Liver (tissue), 9 donors: ENCODE data around the gene HSPG2. TPM values are rescaled to one million over a fixed set of nuclear protein-coding genes. Genes with fewer than 3 reads are reported as not detected.

ENCODE experiments used
- DNase-seq: peaks from one replicate; pipeline ENCODE4 v3.0.0-alpha.2; 2017; ENCODE audit warnings: low spot score
- H3K27ac ChIP-seq, 2 donors: one replicate each; pipeline ENCODE4 v1.7.0; 2013; ENCODE audit warnings: inconsistent platforms in 2 of 2, low read length in 2 of 2, control low read depth in 1 of 2, low read depth in 1 of 2, mild to moderate bottlenecking in 1 of 2
- H3K27me3 ChIP-seq, 4 donors: one replicate each; pipeline versions ENCODE4 v1.6.1 to v1.7.0; 2013; ENCODE audit warnings: low read length in 3 of 4, inconsistent platforms in 1 of 4, mild to moderate bottlenecking in 1 of 4, moderate library complexity in 1 of 4; ENCODE audit not compliant: control insufficient read depth in 4 of 4, insufficient read depth in 4 of 4
- H3K36me3 ChIP-seq, 4 donors: one replicate each; pipeline versions ENCODE4 v1.6.1 to v1.7.0; 2013; ENCODE audit warnings: low read length in 3 of 4, mild to moderate bottlenecking in 3 of 4, low read depth in 1 of 4, moderate library complexity in 1 of 4; ENCODE audit not compliant: control insufficient read depth in 4 of 4, insufficient read depth in 3 of 4
- H3K4me1 ChIP-seq, 4 donors: one replicate each; pipeline versions ENCODE4 v1.6.1 to v1.7.0; 2013; ENCODE audit warnings: low read length in 3 of 4, mild to moderate bottlenecking in 3 of 4, moderate library complexity in 1 of 4; ENCODE audit not compliant: control insufficient read depth in 4 of 4, insufficient read depth in 4 of 4
- H3K4me3 ChIP-seq, 3 donors: one replicate each; pipeline versions ENCODE4 v1.6.1 to v1.7.0; 2013; ENCODE audit warnings: low read length in 3 of 3, control low read depth in 1 of 3, low read depth in 1 of 3, mild to moderate bottlenecking in 1 of 3
- H3K9ac ChIP-seq, 2 donors: one replicate each; pipeline ENCODE4 v1.7.0; 2013; ENCODE audit warnings: low read length in 2 of 2, mild to moderate bottlenecking in 2 of 2, moderate library complexity in 2 of 2, control low read depth in 1 of 2, low read depth in 1 of 2
- H3K9me3 ChIP-seq, 4 donors: one replicate each; pipeline versions ENCODE4 v1.6.1 to v1.7.0; 2013; ENCODE audit warnings: low read length in 3 of 4; ENCODE audit not compliant: control insufficient read depth in 4 of 4
- EGR1 ChIP-seq, 2 donors: IDR thresholded peaks; 2 replicates each; pipeline ENCODE4 v1.6.1; 2016 to 2018; ENCODE audit warnings: antibody characterized with exemption in 2 of 2, low read depth in 2 of 2
- FOXA1 ChIP-seq: IDR thresholded peaks from 2 replicates; pipeline ENCODE4 v1.6.1; 2016; ENCODE audit warnings: antibody characterized with exemption
- FOXA2 ChIP-seq: IDR thresholded peaks from 2 replicates; pipeline ENCODE4 v1.6.1; 2016; ENCODE audit warnings: antibody characterized with exemption
- GABPA ChIP-seq, 2 donors: IDR thresholded peaks in 1 of 2; conservative IDR thresholded peaks in 1 of 2; 2 replicates each; pipeline ENCODE4 v1.6.1; 2016; ENCODE audit warnings: antibody characterized with exemption in 2 of 2, mild to moderate bottlenecking in 1 of 2, moderate library complexity in 1 of 2
- HNF4A ChIP-seq, 2 donors: conservative IDR thresholded peaks; 2 replicates each; pipeline ENCODE4 v1.6.1; 2016; ENCODE audit warnings: antibody characterized with exemption in 2 of 2, mild to moderate bottlenecking in 2 of 2
- HNF4G ChIP-seq: IDR thresholded peaks from 2 replicates; pipeline ENCODE4 v1.6.1; 2016; ENCODE audit warnings: antibody characterized with exemption
- JUND ChIP-seq, 2 donors: IDR thresholded peaks; 2 replicates each; pipeline ENCODE4 v1.6.1; 2016; ENCODE audit warnings: antibody characterized with exemption in 2 of 2
- MAX ChIP-seq: IDR thresholded peaks from 2 replicates; pipeline ENCODE4 v1.6.1; 2016; ENCODE audit warnings: antibody characterized with exemption
- NR2F2 ChIP-seq: IDR thresholded peaks from 2 replicates; pipeline ENCODE4 v1.6.1; 2016; ENCODE audit warnings: antibody characterized with exemption
- RAD21 ChIP-seq, 2 donors: IDR thresholded peaks; 2 replicates each; pipeline ENCODE4 v1.6.1; 2016; ENCODE audit warnings: antibody characterized with exemption in 2 of 2, mild to moderate bottlenecking in 2 of 2
- REST ChIP-seq: IDR thresholded peaks from 2 replicates; pipeline ENCODE4 v1.6.1; 2016; ENCODE audit warnings: antibody characterized with exemption, mild to moderate bottlenecking
- RXRA ChIP-seq, 2 donors: IDR thresholded peaks; 2 replicates each; pipeline ENCODE4 v1.6.1; 2017 to 2018; ENCODE audit warnings: antibody characterized with exemption in 2 of 2, mild to moderate bottlenecking in 1 of 2
- SP1 ChIP-seq: IDR thresholded peaks from 2 replicates; pipeline ENCODE4 v1.6.1; 2018; ENCODE audit warnings: antibody characterized with exemption, mild to moderate bottlenecking
- TAF1 ChIP-seq: conservative IDR thresholded peaks from 2 replicates; pipeline ENCODE4 v1.6.1; 2016; ENCODE audit warnings: antibody characterized with exemption, mild to moderate bottlenecking
- YY1 ChIP-seq: IDR thresholded peaks from 2 replicates; pipeline ENCODE4 v1.6.1; 2016; ENCODE audit warnings: antibody characterized with exemption, mild to moderate bottlenecking
- ZBTB33 ChIP-seq: IDR thresholded peaks from 2 replicates; pipeline ENCODE4 v1.6.1; 2016; ENCODE audit warnings: antibody characterized with exemption
- WGBS: extraction: QIAGEN DNeasy Blood & Tissue Kit; methylation state at CpG from one replicate; pipeline ENCODE4 v1.1.7; 2013; 5-methylcytosine and 5-hydroxymethylcytosine counted together
- polyA plus RNA-seq, 2 donors: library from polyadenylated mRNA; stranded (reverse) in 1 of 2; unstranded in 1 of 2; fragments of 200-250 nt in 1 of 2; fragments of >200 nt in 1 of 2; fragmentation: Nextera tagmentation in 1 of 2; extraction: Ambion mirVana in 1 of 2; gene quantifications; one replicate each; pipeline versions ENCODE4 v1.2.1 to v1.2.3, GENCODE V29; 2013 to 2015
- total RNA-seq, 2 donors: library from RNA; depleted of rRNA; stranded (reverse); fragments of >200 nt; gene quantifications; one replicate each; pipeline ENCODE4 v1.2.3, GENCODE V29; 2014
- TF ChIP-seq, protein P1 (sequence below): fragments of 150-350 bp; IDR thresholded peaks from 2 replicates; pipeline ENCODE4 v1.5.1; 2017; ENCODE audit warnings: improper control_type of control experiment, low read depth, low read length; ENCODE audit not compliant: missing input control
- TF ChIP-seq, protein P2 (sequence below): IDR thresholded peaks from 2 replicates; pipeline ENCODE4 v1.6.1; 2016; ENCODE audit warnings: antibody characterized with exemption
- donor health status: healthy.
- donor health status: healthy.
- donor health status: healthy.
- donor health status: healthy.
- donor health status: healthy.

The HSPG2 gene
- total and polyA plus RNA-seq, 4 donors = 5.6 to 43.9 (median 23.9) TPM

GRCh38 chr1:21857840-21858670, 79.1 kb downstream of the HSPG2 start:
- Histone ChIP-seq H3K9ac (no peak overlapping the region), H3K9me3 (no peaks in the 10 kb centered on the region), H3K36me3 (peaks cover 0 to 4% (median under 1%) of the 10 kb centered on the region in 4 donors), H3K27me3 (no peaks in the 10 kb centered on the region), H3K4me3 (no peak overlapping the region), H3K4me1 (peaks cover 0 to 6% (median 0%) of the 10 kb centered on the region in 4 donors), H3K27ac (no peak overlapping the region)
- TF ChIP-seq FOXA1 (no peak), YY1 (no peak), HNF4A (conservative IDR thresholded peaks at IDR 0.05) (no peak), RXRA (IDR thresholded peaks at IDR 0.05) (peak; percentile 84 to 91), SP1 (peak; percentile 57), TAF1 (no peak), HNF4G (no peak), NR2F2 (peak; percentile 99), MAX (no peak), RAD21 (IDR thresholded peaks at IDR 0.05) (peak in 1 of 2 donors; percentile 31), REST (no peak)
- TF ChIP-seq, protein P1, sequence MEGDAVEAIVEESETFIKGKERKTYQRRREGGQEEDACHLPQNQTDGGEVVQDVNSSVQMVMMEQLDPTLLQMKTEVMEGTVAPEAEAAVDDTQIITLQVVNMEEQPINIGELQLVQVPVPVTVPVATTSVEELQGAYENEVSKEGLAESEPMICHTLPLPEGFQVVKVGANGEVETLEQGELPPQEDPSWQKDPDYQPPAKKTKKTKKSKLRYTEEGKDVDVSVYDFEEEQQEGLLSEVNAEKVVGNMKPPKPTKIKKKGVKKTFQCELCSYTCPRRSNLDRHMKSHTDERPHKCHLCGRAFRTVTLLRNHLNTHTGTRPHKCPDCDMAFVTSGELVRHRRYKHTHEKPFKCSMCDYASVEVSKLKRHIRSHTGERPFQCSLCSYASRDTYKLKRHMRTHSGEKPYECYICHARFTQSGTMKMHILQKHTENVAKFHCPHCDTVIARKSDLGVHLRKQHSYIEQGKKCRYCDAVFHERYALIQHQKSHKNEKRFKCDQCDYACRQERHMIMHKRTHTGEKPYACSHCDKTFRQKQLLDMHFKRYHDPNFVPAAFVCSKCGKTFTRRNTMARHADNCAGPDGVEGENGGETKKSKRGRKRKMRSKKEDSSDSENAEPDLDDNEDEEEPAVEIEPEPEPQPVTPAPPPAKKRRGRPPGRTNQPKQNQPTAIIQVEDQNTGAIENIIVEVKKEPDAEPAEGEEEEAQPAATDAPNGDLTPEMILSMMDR = no peak
- 80% methylated on average over 15 of the region's 15 CpGs for WGBS
- DNase-seq = no peak

DNA sequence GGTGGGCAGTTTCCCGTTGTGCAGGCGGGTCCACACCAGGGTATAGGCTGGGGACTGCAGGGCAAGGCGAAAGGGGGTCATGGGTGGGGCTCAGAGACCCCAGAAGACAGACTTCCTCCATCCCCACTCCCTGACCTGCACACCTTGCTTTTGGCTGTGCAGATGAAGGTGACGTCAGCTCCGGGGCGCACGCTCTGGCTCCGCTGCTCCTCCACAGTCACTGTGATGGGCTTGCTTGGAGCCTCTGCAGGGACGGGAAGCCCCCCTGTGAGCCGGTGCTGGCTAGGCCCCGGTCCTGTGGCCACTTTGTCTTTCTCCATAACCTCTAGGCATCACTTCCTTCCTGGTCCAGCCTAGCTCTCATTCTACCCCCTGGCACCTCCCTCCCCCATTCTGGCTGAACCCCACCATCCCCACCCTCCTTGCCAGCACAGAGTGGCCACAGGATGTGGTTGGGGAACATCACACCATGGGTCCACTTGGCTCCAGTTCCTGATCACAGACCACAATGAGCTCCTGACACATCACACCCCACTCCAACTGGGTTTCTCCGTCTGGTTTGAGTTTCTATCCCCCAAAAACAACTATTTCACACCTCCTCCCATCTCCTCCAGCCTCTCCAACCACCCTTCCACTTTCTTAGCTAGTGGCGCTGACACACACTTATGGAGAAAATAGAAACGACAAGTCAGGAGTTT, 79.8 kb downstream of the HSPG2 start:
- H3K9me3 ChIP-seq = no peaks in the 10 kb centered on the region
- WGBS = 85% methylated on average over 14 of the region's 14 CpGs
- no peak for DNase-seq
- peaks cover 0 to 4% (median under 1%) of the 10 kb centered on the region in 4 donors for H3K36me3 ChIP-seq
- H3K4me1 ChIP-seq = peaks cover 0 to 6% (median 0%) of the 10 kb centered on the region in 4 donors
- H3K27ac ChIP-seq = no peak overlapping the region
- H3K27me3 ChIP-seq = no peaks in the 10 kb centered on the region
- TF ChIP-seq HNF4G (no peak), ZBTB33 (no peak), SP1 (no peak), REST (no peak), JUND (IDR thresholded peaks at IDR 0.05) (no peak), HNF4A (conservative IDR thresholded peaks at IDR 0.05) (no peak), MAX (no peak), RAD21 (IDR thresholded peaks at IDR 0.05) (no peak), YY1 (no peak), RXRA (IDR thresholded peaks at IDR 0.05) (no peak), FOXA2 (no peak), EGR1 (IDR thresholded peaks at IDR 0.05; ENCODE audit: low read depth in 2 of 2) (no peak), TAF1 (no peak), GABPA (IDR thresholded peaks at IDR 0.05 in 1 of 2, conservative IDR thresholded peaks at IDR 0.05 in 1 of 2) (no peak)
- TF ChIP-seq, protein P2, sequence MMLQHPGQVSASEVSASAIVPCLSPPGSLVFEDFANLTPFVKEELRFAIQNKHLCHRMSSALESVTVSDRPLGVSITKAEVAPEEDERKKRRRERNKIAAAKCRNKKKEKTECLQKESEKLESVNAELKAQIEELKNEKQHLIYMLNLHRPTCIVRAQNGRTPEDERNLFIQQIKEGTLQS = no peak
- H3K9ac ChIP-seq = no peak overlapping the region
- no peak overlapping the region for H3K4me3 ChIP-seq
